Cerebellar nuclear complex (tissue), 1 donor: ENCODE measurements around the gene CNOT2.
"Not testable (repeated sequence)": the region's sequence is repeated elsewhere in the genome, so short reads cannot be mapped to it uniquely, and the experiment has no call there.

ENCODE experiments used
- DNase-seq, 2 experiments: peaks; one replicate each; lab custom pipeline; 2025; lab: John Stamatoyannopoulos, UW

The CNOT2 gene

DNA sequence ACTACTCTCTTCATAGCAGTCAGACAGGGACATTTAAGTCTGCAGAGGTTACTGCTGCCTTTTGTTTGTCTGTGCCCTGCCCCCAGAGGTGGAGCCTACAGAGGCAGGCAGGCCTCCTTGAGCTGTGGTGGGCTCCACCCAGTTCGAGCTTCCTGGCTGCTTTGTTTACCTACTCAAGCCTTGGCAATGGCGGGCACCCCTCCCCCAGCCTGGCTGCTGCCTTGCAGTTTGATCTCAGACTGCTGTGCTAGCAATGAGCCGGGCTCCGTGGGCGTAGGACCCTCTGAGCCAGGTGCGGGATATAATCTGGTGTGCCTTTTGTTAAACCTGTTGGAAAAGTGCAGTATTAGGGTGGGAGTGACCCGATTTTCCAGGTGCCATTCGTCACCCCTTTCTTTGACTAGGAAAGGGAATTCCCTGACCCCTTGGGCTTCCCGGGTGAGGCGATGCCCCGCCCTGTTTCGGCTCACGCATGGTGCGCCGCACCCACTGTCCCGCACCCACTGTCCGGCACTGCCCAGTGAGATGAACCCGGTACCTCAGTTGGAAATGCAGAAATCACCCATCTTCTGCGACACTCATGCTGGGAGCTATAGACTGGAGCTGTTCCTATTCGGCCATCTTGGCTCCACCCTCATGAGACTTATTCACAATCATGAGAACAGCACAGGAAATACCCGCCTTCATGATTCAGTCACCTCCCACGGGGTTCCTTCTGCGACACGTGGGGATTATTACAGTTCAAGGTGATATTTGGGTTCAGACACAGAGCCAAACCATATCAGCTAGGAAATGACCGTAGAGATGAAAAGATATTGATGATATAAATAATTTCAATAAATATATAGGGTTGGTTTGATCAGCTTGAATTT is 61.7 kb downstream of the CNOT2 start:
- DNase-seq = not testable (repeated sequence)

DNA sequence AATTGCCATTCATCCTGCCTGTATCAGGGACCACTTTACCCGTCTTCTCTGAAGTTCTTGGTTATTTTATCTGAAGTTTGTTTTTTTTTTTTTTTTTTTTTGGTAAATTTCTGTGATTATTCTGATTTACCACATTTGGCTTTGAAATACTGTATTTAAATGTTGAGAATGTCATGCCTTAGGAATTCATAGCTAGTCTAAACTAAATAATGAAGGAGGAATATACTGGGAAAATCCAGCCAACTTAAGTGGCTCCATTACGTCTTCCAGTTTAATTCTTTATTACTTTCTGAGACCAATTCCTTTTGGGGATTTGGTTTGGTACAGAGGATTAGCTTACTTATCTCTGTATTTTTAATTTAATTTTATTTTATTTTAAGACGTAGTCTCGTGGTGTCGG is 62.6 kb downstream of the CNOT2 start:
- no peak for DNase-seq

- no peak for DNase-seq
Measured at GRCh38 chr12:70306676-70307075, 63.4 kb downstream of the CNOT2 start.

- DNase-seq = no peak
Measured at GRCh38 chr12:70307868-70308267, 64.6 kb downstream of the CNOT2 start.

GRCh38 chr12:70309348-70309747 is 66.1 kb downstream of the CNOT2 start:
- no peak for DNase-seq

DNA sequence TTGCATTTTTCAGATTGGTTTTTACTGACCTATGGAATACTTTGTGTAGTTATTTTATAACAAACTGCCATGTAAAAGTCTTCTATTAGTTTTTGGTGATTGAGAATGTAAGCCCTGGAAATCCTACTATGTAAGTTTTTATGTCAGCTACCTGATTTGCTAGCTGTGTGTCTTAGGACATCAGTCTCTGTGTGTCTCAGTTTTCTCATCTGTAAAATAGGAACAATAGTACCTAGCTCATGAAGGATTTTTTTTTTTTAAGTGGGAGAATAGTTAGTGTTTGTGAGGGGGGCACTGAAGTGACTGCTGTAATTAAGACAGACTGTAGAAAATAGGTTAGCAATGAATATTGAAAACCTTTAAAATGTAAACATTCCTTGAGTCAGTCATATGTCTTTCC is 70.9 kb downstream of the CNOT2 start:
- no peak for DNase-seq

- no peak for DNase-seq
Measured at GRCh38 chr12:70317781-70318180, 74.5 kb downstream of the CNOT2 start.

DNA sequence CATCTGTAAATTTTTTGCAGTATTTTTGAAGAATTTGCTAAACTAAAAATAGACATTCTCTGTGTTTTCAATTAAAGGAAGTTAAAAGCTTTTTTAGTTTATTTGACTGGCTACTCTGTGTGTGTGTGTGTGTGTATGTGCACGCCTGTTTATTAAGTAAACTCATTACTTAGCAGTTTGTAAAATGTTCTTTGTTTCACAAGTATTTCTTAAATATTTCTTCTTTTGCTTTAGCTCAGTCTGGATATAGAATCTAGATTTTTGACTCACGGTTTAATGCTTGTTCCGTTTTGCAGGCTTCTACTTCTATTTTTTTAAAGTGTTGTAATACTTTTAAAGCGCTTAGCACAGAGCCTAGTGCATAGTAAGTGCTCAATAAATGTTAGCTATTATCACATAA is 76.4 kb downstream of the CNOT2 start:
- no peak for DNase-seq

DNA sequence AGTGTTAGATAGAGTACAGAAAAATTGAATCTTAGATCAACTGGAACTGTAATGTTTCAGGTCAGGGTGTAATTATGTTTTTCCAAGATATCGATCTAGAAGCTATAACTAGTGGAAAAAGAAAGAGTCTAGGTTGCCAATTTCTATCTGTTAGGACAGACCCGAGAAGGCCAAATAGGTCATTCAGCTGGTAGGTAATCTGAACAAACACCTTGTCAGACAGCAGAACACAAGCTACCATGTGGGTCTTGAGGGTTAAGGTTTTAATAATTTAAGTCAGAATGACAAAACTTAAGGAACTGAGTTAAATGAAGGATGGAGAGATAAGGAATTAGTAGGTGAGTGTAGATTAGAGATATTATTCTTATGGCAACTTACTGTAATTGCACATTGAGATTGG is 78.0 kb downstream of the CNOT2 start:
- DNase-seq = no peak

DNA sequence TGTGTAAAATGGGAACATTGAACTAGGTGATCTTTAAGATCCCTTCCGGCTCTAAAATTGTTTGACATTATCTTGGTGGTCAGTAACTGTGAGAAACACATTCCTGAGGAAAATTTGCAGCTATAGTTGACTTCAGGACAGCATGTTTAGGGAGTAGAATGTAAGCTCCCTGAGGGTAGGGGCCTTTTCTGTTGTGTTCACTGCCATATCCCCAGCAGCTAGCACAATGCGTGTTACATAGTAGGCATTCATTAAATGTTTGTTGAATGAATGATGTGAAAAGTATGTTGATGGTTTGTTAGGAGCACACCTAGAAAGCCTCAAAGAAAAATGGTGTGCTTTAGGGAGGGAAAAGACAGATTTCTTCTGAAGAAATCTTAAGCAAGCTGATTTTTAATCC is 84.3 kb downstream of the CNOT2 start:
- no peak for DNase-seq

GRCh38 chr12:70329728-70330127 is 86.5 kb downstream of the CNOT2 start:
- DNase-seq = no peak

- DNase-seq = no peak
Measured at GRCh38 chr12:70330158-70330557, 86.9 kb downstream of the CNOT2 start.

GRCh38 chr12:70332236-70332635 is 89.0 kb downstream of the CNOT2 start:
- DNase-seq = no peak

GRCh38 chr12:70334742-70335141 is 91.5 kb downstream of the CNOT2 start:
- DNase-seq = no peak

DNA sequence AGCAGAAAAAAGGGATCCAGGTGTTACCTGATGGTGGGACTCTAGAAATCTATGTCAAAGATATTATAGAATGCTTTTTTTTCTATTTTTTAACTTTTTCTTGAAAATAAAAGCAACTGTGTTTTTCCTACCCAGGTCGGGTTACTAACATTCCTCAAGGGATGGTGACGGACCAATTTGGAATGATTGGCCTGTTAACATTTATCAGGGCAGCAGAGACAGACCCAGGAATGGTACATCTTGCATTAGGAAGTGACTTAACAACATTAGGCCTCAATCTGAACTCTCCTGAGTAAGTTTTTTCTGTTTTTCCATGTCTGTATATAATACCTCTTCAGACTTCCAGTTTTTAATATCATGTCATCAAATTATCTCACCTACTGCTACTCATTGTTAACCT is 95.3 kb downstream of the CNOT2 start:
- no peak for DNase-seq

GRCh38 chr12:70351076-70351475 is 107.8 kb downstream of the CNOT2 start:
- no peak for DNase-seq

- DNase-seq = no peak
Measured at GRCh38 chr12:70353780-70354660, 110.8 kb downstream of the CNOT2 start.

DNA sequence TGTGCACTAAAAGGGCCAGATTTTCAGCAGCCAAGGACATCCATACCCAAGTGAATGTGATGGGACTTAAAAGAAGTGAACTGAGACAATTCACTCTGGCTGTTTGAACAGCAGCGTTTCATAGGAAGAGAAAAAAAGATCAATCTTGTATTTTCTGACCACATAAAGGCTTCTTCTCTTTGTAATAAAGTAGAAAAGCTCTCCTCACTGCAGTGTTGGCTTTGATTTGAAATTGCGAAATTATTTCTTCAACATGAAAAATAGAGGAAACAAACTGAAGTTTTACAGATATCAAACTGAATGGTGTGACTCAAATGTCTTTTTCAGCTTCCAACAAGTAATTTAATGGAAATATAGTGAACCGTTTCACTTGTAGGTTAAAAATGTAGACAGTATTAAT is 111.6 kb downstream of the CNOT2 start:
- DNase-seq = no peak

DNA sequence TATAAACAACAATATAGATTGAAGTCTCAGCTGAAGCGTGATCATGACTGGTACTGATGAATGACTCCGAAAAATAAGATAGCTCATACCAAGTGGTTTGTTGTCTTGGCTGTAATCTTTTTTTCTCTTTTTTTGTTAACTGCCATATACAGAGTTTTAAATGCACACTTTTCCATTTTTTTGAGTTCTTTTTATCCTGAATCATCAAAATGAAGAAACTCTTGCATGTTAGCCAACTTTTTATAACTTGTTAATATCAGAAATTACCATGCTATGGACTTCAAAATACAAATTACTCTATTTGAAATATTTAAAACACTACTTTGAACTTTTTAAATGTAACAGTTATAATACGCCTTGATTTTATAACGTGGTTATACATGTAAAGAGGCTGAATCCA is 112.7 kb downstream of the CNOT2 start:
- DNase-seq = no peak

GRCh38 chr12:70359458-70360197 is 116.4 kb downstream of the CNOT2 start:
- DNase-seq = no peak

DNA sequence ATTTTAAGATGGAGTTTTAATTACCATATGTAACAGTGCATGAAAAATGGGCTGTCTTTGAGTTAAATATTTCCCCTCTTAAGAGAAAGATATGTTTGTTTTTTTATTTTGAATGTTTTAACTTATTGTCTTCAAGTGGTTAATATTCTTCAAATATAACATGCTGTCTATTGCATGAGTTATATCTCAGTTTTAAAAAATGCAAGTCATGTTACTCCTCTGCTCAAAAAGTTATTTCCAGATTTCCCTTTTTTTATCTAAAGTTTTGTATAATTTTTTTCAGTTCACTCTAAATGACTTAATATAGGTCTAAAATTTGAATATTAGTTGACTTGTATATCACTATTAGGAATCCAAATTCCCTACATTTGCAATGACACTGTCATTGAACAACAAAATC is 117.0 kb downstream of the CNOT2 start:
- DNase-seq = no peak

DNA sequence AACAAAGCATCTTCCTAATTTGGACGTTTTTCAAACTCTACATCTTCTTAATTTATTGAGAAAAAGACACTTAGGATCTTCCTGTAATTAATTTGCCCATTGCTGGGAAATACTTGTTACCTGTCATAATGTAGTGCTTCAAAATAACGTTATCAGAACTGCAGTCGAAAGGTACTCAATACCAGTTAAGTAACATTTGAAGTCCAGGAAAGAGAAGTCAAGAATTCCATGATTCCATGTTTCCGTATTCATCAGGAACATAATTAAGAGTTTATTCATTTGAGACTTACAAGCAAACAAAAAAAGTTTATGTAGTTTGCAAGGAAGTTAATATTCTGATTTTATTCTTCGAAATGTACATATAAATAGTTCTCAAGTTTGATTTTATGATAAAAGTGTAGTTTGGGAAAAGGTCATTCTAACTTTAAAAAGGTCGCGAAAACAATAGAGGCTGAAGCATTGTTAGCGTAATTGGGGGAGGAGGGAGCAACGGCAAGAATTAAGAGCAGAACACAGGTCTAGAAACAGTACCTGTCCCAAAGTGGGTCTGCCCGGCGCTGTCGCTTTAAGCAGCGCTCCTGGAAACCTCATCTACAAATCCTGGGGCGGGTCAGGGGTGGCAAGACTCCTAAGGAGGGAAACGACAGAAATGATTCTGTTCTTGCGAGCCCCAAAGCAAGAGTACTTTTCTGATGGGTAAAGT is 121.6 kb downstream of the CNOT2 start:
- no peak for DNase-seq
